ENCODE measurements around the gene KRTAP12-2.

- TF ChIP-seq CTCF (IDR thresholded peaks at IDR 0.05) (no peak), POLR2A (IDR thresholded peaks at IDR 0.05) (no peak)
Observed at GRCh38 chr21:44712203-44713028, 45.7 kb upstream of the KRTAP12-2 start.
